ENCODE results near the gene PPP6R3. TPM values are rescaled to one million over a fixed set of nuclear protein-coding genes. Genes with fewer than 3 reads are reported as not detected.

Gene PPP6R3
- total RNA-seq, 1 donor: 119 TPM

DNA sequence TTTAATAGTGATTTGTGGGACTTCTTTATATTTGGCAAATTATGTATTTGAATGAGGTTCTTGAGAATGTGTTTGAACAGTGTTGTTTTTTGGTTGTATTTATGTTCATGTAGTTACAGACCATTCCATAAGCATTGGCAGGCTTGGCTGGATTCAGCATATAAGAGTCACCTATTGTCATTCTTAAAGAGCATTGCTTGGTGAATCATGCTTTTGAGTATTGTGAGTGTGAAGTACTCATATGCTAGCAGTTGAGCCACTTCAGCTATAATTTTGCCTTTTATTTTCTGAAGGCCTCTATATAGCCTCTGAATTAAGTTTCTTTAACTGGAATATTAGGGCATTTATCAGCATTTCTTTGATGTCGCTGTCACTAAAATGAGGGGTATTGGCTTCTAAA is 113.8 kb downstream of the PPP6R3 start:
- DNase-seq (ENCODE audit: low read depth): peak; percentile 54
- no peak overlapping the region for H3K4me3 ChIP-seq (ENCODE audit: low read depth, low read length)
- TF ChIP-seq, protein P1, sequence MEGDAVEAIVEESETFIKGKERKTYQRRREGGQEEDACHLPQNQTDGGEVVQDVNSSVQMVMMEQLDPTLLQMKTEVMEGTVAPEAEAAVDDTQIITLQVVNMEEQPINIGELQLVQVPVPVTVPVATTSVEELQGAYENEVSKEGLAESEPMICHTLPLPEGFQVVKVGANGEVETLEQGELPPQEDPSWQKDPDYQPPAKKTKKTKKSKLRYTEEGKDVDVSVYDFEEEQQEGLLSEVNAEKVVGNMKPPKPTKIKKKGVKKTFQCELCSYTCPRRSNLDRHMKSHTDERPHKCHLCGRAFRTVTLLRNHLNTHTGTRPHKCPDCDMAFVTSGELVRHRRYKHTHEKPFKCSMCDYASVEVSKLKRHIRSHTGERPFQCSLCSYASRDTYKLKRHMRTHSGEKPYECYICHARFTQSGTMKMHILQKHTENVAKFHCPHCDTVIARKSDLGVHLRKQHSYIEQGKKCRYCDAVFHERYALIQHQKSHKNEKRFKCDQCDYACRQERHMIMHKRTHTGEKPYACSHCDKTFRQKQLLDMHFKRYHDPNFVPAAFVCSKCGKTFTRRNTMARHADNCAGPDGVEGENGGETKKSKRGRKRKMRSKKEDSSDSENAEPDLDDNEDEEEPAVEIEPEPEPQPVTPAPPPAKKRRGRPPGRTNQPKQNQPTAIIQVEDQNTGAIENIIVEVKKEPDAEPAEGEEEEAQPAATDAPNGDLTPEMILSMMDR (IDR thresholded peaks at IDR 0.05; ENCODE audit: insufficient read depth, low read length): no peak

DNA sequence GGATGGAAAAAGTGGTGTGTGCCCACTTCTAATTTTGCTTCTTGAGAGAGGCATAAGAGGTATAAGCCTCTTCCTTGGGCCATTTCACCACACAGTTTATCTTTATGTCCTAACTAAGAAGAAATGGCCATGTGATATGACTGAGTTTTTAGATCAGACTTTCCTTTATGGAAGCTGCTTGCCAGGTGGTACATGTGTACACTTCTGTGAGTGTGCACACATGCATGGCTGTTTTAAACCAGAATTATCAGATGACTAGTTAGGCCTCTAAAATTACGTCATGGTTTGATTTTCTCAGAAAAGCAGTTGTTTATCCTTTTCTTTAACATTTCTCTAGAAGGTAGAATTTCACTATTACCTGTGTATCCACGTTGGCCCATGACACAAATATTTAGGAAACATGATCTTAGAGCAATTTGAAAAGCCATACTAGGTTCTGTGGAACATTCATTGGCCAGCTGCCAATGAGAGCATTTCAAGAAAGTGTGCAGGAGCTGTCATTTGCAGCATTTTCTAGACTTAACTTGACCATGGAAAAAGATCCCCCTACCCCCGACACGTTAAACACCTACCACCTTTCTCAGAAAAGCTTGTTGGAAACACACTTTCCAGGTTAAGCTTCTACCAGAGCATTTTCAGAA is 114.6 kb downstream of the PPP6R3 start:
- TF ChIP-seq, protein P1 (IDR thresholded peaks at IDR 0.05; ENCODE audit: insufficient read depth, low read length): no peak
- no peak for DNase-seq (ENCODE audit: low read depth)

DNA sequence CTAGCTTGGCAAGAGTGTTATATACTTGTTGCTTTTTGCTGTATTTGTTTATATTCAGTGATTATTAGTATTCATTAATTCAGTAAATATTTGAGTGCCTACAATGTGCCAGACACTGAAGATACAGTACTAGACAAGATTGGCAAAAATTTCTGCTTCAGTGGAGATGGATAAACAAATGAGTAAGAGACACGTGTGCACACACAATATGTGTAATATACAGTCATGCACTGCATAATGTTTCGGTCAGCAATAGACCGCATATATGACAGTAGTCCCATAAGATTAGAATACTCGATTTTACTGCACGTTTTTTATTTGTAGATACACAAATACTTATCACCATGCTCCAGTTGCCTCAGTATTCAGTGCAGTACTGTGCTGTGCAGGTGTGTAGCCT is 118.9 kb downstream of the PPP6R3 start:
- DNase-seq (ENCODE audit: low read depth): peak; percentile 4
- TF ChIP-seq, protein P1 (IDR thresholded peaks at IDR 0.05; ENCODE audit: insufficient read depth, low read length): no peak
- no peak overlapping the region for H3K4me3 ChIP-seq (ENCODE audit: low read depth, low read length)

More for the DNA sequence above, 114.6 kb downstream of the PPP6R3 start:
- no peak overlapping the region for H3K4me3 ChIP-seq (ENCODE audit: low read depth, low read length)

DNA sequence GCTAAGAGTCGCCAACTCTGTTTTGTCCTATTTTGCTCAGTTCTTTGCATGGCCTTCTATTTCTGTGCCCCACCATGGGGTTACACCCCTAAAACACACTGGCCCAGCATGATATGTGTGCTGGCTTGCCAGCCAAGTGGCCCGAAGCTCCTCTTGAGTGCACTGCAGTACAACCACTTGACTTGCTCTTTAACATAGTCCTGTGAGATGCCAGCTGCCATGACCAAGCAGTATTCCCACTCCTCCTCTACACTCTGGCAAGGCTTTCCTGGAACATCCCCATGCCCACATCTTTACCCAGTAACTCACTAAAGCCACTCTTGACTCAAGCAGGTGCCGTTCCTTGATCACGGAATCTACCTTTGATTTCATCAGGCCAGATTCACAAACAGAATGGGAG is 120.9 kb downstream of the PPP6R3 start:
- TF ChIP-seq, protein P1 (IDR thresholded peaks at IDR 0.05; ENCODE audit: insufficient read depth, low read length): no peak
- H3K4me3 ChIP-seq (ENCODE audit: low read depth, low read length): no peak overlapping the region
- peak; percentile 4 for DNase-seq (ENCODE audit: low read depth)

DNA sequence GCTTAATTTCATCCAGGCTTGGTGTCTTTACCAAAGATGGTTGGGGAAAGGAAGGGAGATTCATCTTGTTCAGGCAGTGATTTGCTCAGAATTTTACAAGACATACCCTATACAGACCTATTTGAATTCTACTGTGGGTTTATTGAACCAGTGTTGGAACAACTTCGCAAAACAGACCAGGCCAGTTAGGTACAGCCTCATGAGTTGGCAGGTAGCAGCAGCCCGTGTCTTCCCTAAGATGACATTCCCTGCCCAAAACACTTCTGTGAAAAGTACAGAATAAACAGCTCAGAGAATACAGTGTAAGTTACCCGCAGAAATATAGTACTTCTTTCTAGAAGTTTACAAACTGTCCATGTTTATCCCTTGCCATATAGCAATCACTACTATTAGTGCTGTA is 121.3 kb downstream of the PPP6R3 start:
- no peak overlapping the region for H3K4me3 ChIP-seq (ENCODE audit: low read depth, low read length)
- no peak for DNase-seq (ENCODE audit: low read depth)
- TF ChIP-seq, protein P1 (IDR thresholded peaks at IDR 0.05; ENCODE audit: insufficient read depth, low read length): no peak

DNA sequence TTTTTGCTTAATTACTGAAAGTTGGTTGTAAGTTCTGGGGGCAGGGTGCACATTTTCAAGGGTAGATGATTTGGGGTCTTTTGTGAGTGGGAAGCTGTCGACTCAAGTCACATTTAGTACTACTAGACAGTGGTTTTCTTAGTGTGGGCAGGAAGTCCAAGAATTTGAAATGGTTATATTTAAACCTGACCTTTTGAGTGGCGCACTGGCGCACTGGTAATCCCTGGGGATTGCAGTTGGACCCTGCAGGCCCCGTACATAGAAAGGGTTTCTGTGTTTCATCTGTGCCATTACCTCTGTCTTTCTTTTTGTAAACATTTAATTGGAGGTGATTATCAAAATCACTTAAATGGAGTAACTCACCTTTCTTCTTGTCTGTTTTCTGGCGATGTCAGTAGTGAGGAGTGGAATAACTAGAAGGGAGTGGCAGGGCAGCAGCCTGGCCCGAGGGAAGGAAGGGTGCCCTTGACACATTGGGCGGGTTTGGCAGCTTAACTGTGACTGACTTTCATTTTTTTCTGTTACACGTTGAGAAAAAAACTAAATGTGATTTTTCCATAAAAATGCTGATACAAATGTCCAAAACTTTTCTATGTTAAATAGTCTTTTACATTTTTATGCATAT is 122.0 kb downstream of the PPP6R3 start:
- TF ChIP-seq, protein P1 (IDR thresholded peaks at IDR 0.05; ENCODE audit: insufficient read depth, low read length): no peak
- H3K4me3 ChIP-seq (ENCODE audit: low read depth, low read length): no peak overlapping the region
- peak; percentile 4 for DNase-seq (ENCODE audit: low read depth)

Data from fibroblast of the aortic adventitia (primary cell).